NOMO-1 treated with DMSO at 0.1 percent for 48 hours (cell line): Measurements from ENCODE around the gene SRGAP2C.
"Not testable (repeated sequence)": the region's sequence is repeated elsewhere in the genome, so short reads cannot be mapped to it uniquely, and the experiment has no call there.

Experiments used
- DNase-seq: peaks from one replicate; lab custom pipeline; 2025; ENCODE audit not compliant: unreplicated experiment; lab: John Stamatoyannopoulos, UW

SRGAP2C gene

DNA sequence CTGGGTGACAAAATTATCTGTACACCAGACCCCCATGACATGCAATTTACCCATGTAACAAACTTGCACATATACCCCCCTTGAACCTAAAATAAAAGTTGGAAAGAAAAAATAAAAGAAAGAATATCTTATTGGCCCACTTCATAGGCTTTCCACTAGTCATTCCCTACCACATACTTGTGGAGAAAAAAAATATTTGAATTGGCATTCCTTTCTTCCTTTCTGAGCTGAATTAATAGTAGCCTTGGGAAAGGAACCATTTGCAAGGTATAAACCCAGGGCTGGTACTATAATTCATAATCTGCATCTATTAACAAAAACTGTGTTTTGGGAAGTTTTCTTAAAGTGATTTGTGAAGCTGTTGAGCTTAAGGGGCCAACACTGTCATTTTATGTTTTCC, 140.0 kb downstream of the SRGAP2C start:
- not testable (repeated sequence) for DNase-seq

GRCh38 chr1:121332141-121332540, 147.4 kb downstream of the SRGAP2C start:
- not testable (repeated sequence) for DNase-seq

DNA sequence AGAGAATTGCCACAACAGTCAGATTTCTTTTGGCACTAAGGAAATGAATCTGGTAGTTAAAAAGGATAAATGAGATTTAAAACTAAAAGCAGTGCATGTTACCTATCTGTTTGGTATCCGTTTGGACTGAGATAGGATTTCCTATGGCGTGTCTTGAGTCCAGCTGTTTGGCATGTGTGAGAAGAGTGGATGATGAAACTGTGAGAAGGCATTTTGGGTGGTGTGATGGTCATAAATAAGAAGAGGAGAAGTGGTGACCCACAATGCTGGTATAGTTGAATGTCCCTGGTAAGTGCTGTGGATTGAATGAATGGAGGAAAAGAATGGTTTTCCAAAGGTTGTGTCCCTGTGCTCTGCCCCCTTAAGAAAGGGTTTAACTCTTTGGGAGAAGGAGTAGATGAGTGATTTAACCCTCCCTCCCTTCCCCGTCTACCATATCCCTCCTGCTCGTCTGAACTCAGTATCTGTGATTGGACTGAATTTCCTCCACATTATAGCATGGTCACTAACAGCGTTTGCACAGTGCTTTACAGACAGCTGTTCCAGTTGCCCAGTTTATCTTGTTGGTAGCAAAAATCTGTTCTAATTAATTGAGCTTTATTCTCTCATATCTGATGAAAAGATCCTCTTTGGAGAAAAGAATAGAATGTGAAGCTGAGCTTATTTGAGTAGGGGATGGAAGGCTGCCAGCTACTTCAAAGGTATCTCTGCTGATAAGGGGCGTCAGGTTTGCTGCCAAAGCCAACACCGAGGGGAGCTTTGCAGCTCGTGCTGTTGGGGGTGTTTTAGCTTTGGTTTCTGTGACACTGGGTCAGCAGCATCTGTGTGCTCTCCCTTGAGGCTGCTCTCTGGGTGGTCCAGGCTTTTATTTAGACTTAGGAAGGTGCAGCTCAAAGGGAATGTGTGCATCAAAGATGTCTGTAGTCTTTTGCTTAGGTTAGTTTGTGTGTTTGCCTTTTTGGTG, 148.1 kb downstream of the SRGAP2C start:
- DNase-seq = not testable (repeated sequence)

DNA sequence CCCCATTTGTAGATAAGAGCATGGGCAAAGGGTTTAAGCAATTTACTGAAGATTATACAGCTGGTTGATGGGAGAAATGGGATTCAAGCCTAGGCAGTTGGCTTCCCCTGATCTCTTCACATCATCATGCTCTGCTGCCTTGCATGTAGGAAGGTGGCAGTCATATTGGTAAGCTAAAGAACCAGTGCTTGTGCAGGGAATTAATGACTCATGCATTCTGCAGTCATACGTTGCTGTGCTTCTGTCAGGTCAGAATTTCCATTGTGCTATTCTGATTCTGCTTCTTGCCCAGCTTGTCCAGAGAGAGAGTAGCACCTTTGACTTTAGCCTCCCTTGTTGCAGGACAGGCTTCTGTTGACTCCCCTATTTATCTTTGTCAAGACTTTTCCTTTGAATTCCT, 153.2 kb downstream of the SRGAP2C start:
- DNase-seq = not testable (repeated sequence)

DNA sequence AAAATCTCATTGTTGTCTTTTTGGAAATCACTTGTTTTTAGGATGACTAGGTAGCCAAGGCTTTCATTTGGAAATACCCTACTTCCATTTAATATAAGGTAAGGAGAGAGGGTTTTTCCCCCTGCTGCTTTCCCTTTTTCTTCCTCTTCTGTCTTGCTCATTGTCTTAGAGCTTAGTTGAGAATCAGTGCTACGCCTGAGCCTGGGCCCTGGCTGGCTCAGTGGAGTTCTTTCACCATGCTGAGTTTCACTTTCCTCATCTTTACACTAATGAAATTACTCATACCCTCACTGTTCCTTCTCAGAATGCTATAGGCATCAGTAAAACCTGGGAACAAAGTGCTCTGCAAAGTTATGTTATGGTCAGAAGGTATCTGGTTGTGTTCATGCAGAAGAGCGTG, 154.8 kb downstream of the SRGAP2C start:
- not testable (repeated sequence) for DNase-seq

DNA sequence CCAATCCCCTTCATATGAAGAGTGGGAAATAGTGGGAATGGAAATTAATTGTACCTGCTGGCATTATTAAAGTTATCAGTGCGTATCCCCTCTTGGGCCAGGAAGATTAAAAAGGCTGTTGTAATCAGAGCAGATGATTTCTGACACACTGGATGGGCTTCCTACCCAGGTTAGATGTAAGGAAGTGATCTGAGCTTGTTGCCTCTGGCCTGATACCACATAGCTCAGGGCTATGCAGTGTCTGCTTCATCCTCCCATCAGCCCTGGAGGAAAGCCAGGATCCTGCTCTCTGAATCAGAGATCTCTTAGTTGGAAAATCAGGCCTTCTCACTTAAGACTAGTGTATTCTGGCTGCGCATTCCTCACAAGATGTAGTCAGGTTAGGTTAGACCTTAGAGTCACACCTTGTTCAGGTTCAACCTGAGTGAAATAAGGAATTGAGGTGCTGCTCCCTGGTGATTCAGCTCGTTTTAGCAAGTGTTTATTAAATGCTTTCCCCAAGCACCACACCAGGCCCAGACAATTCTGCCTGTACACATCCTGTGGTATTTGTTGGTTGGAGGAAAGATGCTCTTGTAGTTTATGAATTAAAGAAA, 158.6 kb downstream of the SRGAP2C start:
- DNase-seq = not testable (repeated sequence)

GRCh38 chr1:121344355-121344754, 159.6 kb downstream of the SRGAP2C start:
- DNase-seq = not testable (repeated sequence)

- DNase-seq = not testable (repeated sequence)
These were observed 161.9 kb downstream of the SRGAP2C start for GRCh38 chr1:121346654-121347053.

DNA sequence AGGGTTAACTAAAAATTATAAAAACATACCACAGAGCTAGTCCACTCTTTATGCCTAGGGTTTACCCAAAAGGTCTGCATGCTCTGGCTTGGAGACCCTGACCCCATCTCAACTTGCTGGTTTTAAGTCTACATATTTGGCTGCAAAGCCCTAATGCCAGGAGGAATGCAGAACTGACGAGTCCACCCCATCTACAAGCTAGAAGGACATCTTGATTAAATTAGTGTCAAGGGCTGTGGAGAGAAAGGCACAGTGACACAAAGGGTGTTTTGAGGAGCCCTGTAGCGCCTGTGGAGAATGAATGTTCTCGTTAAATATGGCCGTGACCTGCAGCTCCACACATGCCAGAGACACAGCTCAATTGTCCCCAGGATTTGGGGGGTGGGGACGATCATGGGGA, 162.7 kb downstream of the SRGAP2C start:
- not testable (repeated sequence) for DNase-seq

DNA sequence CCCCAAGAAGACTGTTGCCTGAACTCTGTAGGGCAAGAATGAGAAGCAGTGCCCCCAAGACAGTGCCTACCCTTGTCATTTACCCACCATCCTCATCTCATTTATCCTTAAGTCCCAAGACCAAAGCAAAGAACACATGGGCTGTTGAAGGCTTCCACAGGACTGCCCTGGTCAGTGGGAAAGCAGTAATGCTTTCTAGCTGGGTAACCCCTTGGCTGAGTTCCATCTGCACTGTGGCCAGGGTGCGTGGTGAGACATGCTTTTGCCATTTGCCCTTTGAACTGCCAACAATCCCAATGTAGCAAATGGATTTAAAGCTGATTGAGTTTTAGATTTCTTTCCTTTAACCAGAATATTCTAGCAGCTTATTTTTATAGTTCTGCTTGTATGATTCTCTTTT, 163.3 kb downstream of the SRGAP2C start:
- DNase-seq = not testable (repeated sequence)

- DNase-seq = not testable (repeated sequence)
These were observed 164.7 kb downstream of the SRGAP2C start for GRCh38 chr1:121349332-121349967.

- not testable (repeated sequence) for DNase-seq
These were observed 171.1 kb downstream of the SRGAP2C start for GRCh38 chr1:121355711-121356420.

- DNase-seq = not testable (repeated sequence)
These were observed 172.0 kb downstream of the SRGAP2C start for GRCh38 chr1:121356819-121357218.

GRCh38 chr1:121360531-121360930, 175.8 kb downstream of the SRGAP2C start:
- DNase-seq = not testable (repeated sequence)

- not testable (repeated sequence) for DNase-seq
These were observed 176.9 kb downstream of the SRGAP2C start for GRCh38 chr1:121361451-121362233.

- DNase-seq = peak; percentile 69
These were observed 177.6 kb downstream of the SRGAP2C start for GRCh38 chr1:121362234-121362883.

DNA sequence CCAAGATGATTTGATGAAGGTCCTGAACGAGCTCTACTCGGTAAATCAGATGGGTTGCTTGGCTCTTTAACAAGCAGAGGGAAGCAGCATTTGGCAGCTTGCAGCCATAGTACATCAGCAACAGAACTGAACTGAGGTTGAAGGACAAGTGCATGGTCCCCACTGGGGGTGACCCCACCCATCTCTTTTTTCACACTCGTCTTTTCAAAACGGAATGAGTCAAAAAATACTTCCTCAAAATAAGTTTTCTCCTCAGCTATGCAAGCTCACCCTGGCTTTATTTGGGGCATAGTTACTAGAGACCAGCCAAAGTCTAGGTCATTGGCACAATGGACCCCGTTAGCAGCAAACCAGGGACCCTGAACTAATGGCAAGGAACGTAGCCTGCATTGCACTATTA, 180.5 kb downstream of the SRGAP2C start:
- not testable (repeated sequence) for DNase-seq

DNA sequence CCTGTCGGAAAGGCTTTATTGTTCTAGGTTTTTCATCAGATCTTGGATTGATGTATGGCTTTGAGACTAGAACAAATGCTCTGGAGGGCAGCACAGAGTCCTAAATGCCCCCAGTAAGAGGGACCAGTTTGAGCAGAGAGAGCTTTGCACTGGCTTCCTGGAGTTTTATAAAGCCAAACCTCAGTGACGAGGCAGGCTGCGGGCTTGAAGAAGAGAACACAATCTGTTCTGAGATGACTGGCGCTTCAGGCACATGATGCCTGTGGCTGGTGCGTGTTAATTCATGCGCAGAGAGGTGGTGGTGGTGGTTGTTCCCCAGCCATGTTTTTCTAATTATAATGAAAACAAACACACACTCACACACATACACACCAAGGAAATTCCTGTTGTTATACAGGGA, 180.9 kb downstream of the SRGAP2C start:
- not testable (repeated sequence) for DNase-seq

GRCh38 chr1:121366171-121366570, 181.4 kb downstream of the SRGAP2C start:
- not testable (repeated sequence) for DNase-seq

GRCh38 chr1:121368910-121369309, 184.1 kb downstream of the SRGAP2C start:
- not testable (repeated sequence) for DNase-seq
